ENCODE measurements around the gene ISYNA1.

DNA sequence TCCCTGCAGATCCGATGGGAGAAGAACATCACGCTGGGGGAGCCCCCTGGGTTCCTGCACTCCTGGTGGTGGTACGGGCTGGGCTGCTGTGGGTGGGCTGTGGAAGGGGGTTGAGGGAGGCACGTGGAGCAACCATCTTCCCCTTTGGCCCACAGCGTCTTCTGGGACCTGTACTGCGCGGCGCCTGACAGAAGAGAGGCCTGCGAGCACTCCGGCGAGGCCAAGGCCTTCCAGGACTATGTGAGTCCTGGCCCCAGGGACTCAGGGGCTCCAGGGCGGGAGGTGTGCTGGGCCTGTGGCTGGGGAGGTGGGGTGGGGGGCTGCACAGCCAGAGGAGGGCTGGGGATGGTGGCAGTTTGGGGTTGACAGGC is 10.2 kb downstream of the ISYNA1 start:
- TF ChIP-seq EZH2 (IDR thresholded peaks at IDR 0.05) (no peak), EZH2phosphoT487 (IDR thresholded peaks at IDR 0.05) (no peak)
- TF ChIP-seq, protein P1, sequence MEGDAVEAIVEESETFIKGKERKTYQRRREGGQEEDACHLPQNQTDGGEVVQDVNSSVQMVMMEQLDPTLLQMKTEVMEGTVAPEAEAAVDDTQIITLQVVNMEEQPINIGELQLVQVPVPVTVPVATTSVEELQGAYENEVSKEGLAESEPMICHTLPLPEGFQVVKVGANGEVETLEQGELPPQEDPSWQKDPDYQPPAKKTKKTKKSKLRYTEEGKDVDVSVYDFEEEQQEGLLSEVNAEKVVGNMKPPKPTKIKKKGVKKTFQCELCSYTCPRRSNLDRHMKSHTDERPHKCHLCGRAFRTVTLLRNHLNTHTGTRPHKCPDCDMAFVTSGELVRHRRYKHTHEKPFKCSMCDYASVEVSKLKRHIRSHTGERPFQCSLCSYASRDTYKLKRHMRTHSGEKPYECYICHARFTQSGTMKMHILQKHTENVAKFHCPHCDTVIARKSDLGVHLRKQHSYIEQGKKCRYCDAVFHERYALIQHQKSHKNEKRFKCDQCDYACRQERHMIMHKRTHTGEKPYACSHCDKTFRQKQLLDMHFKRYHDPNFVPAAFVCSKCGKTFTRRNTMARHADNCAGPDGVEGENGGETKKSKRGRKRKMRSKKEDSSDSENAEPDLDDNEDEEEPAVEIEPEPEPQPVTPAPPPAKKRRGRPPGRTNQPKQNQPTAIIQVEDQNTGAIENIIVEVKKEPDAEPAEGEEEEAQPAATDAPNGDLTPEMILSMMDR (IDR thresholded peaks at IDR 0.05) = no peak
